K562 (cell line): ENCODE data around the gene NR6A1. TPM values are rescaled to one million over a fixed set of nuclear protein-coding genes. Genes with fewer than 3 reads are reported as not detected.

Experiments used
- ATAC-seq: fragments of 200-7000 bp; cut with Tn5 transposase; 3 replicates; pipeline ENCODE4 v1.9.1; 2020; ENCODE audit warnings: moderate library complexity
- BruUV-seq: library from RNA; stranded (reverse); fragments of 400-500 nt; replicated peaks from 2 replicates; lab custom pipeline; 2021; lab: Mats Ljungman, UMichigan
- CTCF ChIA-PET: fragments of 300-600 bp; formaldehyde crosslinking; extraction: SDS; loops from one replicate; lab custom pipeline; 2021; ENCODE audit warnings: low intra/inter-chr PET ratio; lab: Yijun Ruan, JAX
- POLR2A ChIA-PET: fragments of 300-600, 350-650 bp; sonication (Branson Sonifier 250); formaldehyde crosslinking; extraction: SDS; loops from one replicate; lab custom pipeline; 2021; ENCODE audit warnings: antibody characterized with exemption, inconsistent platforms; lab: Yijun Ruan, JAX
- DNase-seq, 4 experiments: peaks; one replicate each; pipeline versions ENCODE4 v3.0.0 to v3.0.0-alpha.2; 2011 to 2018; ENCODE audit warnings: low spot score in 3 of 4, mixed read lengths in 3 of 4; ENCODE audit errors: extremely low read depth in 1 of 4
- FAIRE-seq: peaks from 2 replicates; lab custom pipeline; 2011; peaks lifted over from hg19 to GRCh38; lab: Jason Lieb, UNC
- H2AFZ ChIP-seq: 2 replicates; pipeline ENCODE4 v1.6.0; 2011; ENCODE audit warnings: low read depth, low read length, control low read depth, inconsistent platforms
- H3K27ac ChIP-seq: fragments of 200-600 bp; 3 replicates; pipeline ENCODE4 v1.8.0; 2011; ENCODE audit warnings: low read depth, mild to moderate bottlenecking, control low read depth, inconsistent platforms, low read length, moderate library complexity, mixed read lengths; ENCODE audit errors: extremely low read depth
- H3K27me3 ChIP-seq, 2 experiments: fragments of 300-600 bp in 1 of 2; 2 replicates in 1 of 2; 3 replicates in 1 of 2; pipeline versions ENCODE4 v1.6.0 to v1.8.0; 2011; ENCODE audit warnings: inconsistent platforms in 2 of 2, low read length in 2 of 2, mild to moderate bottlenecking in 1 of 2, mixed read lengths in 1 of 2, moderate library complexity in 1 of 2; ENCODE audit not compliant: control insufficient read depth in 2 of 2, insufficient read depth in 2 of 2
- H3K36me3 ChIP-seq: fragments of 300-600 bp; 3 replicates; pipeline ENCODE4 v1.8.0; 2011; ENCODE audit warnings: mild to moderate bottlenecking, low read length, inconsistent platforms; ENCODE audit not compliant: control insufficient read depth, insufficient read depth
- H3K4me1 ChIP-seq, 2 experiments: fragments of 200-600 bp in 1 of 2; replicated peaks in 1 of 2; 2 replicates in 1 of 2; 3 replicates in 1 of 2; pipeline versions ENCODE4 v1.5.1 to v1.8.0; 2011; ENCODE audit warnings: inconsistent platforms in 2 of 2, low read length in 2 of 2, mild to moderate bottlenecking in 1 of 2, mixed read lengths in 1 of 2, moderate library complexity in 1 of 2; ENCODE audit not compliant: control insufficient read depth in 2 of 2, insufficient read depth in 2 of 2
- H3K4me2 ChIP-seq: 2 replicates; pipeline ENCODE4 v1.6.1; 2011; ENCODE audit warnings: low read length, control low read depth, inconsistent platforms, mixed read lengths; ENCODE audit not compliant: insufficient read depth
- H3K4me3 ChIP-seq: fragments of 200-600 bp; sonication (generic), shearing (Covaris generic); 2 replicates; pipeline ENCODE4 v1.5.1; 2016; ENCODE audit warnings: control low read depth, inconsistent platforms
- H3K79me2 ChIP-seq: fragments of 200-600 bp; 3 replicates; pipeline ENCODE4 v1.8.0; 2011; ENCODE audit warnings: low read length, inconsistent platforms; ENCODE audit not compliant: control insufficient read depth, insufficient read depth
- H3K9ac ChIP-seq, 2 experiments: 2 replicates each; pipeline versions ENCODE4 v1.6.0 to v1.6.1; 2011; ENCODE audit warnings: low read depth in 2 of 2, low read length in 2 of 2, control low read depth in 1 of 2, inconsistent platforms in 1 of 2, mild to moderate bottlenecking in 1 of 2, mixed read lengths in 1 of 2; ENCODE audit not compliant: insufficient read depth in 1 of 2
- H3K9me1 ChIP-seq: one replicate; pipeline ENCODE4 v1.6.0; 2011; ENCODE audit warnings: inconsistent platforms, mild to moderate bottlenecking, low read length, moderate library complexity; ENCODE audit not compliant: control insufficient read depth, insufficient read depth
- H3K9me3 ChIP-seq: replicated peaks from 2 replicates; pipeline ENCODE4 v1.5.1; 2011; ENCODE audit warnings: low read depth, low read length, inconsistent platforms; ENCODE audit not compliant: control insufficient read depth, insufficient read depth
- H4K20me1 ChIP-seq: replicated peaks from 2 replicates; pipeline ENCODE4 v1.6.1; 2011; ENCODE audit warnings: low read length, inconsistent platforms, mixed read lengths; ENCODE audit not compliant: control insufficient read depth, insufficient read depth
- HDGF ChIP-seq: fragments of 450-650 bp; IDR thresholded peaks from 2 replicates; pipeline ENCODE4 v1.6.1; 2016
- MCM5 ChIP-seq: fragments of 450-650 bp; IDR thresholded peaks from 2 replicates; pipeline ENCODE4 v1.6.1; 2016; ENCODE audit warnings: low read depth
- RAD51 ChIP-seq: fragments of 450-650 bp; IDR thresholded peaks from 2 replicates; pipeline ENCODE4 v1.7.1; 2016; ENCODE audit warnings: low read depth, mild to moderate bottlenecking, borderline replicate concordance
- ZNF717 ChIP-seq: fragments of 250-450 bp; sonication (Bioruptor Pico); IDR thresholded peaks from 2 replicates; pipeline ENCODE4 v1.5.0; 2021
- WGBS: fragments of 100-300 bp; shearing (Covaris generic); methylation state at CpG from one replicate; pipeline ENCODE4 v1.1.6; 2016; ENCODE audit warnings: low coverage, mixed read lengths; ENCODE audit not compliant: insufficient coverage; ENCODE audit errors: missing lambda C conversion rate; 5-methylcytosine and 5-hydroxymethylcytosine counted together
- in situ Hi-C: fragments of 300-500 bp; cut with MboI; formaldehyde crosslinking; loops from 4 replicates; pipeline ENCODE4 v1.15.0; 2018; ENCODE audit warnings: inconsistent platforms, mixed read lengths
- intact Hi-C: fragments of 100-400 bp; cut with micrococcal nuclease; formaldehyde crosslinking; loops from 2 replicates; pipeline ENCODE4 v1.14.2; 2022
- polyA plus RNA-seq, 8 experiments: library from polyadenylated mRNA; depleted of rRNA in 4 of 8; stranded (reverse) in 5 of 8; unstranded in 3 of 8; fragments of >200 nt; fragmentation: Nextera tagmentation in 2 of 8; fragmentation: Illumina TruSeq in 1 of 8; extraction: Ambion mirVana in 2 of 8; extraction: Trizol in 1 of 8; gene quantifications; 2 replicates each; pipeline versions ENCODE4 v1.2.1 to v1.2.3, GENCODE V29; 2011 to 2014; ENCODE audit warnings: inconsistent platforms in 1 of 8, missing spikeins in 1 of 8
- total RNA-seq, 7 experiments: library from RNA; depleted of rRNA in 6 of 7; stranded (reverse); fragments of >200 nt in 6 of 7; fragmentation: Illumina TruSeq in 2 of 7; extraction: Trizol in 2 of 7; gene quantifications; 2 replicates each; pipeline versions ENCODE4 v1.2.1 to v1.2.3, GENCODE V29; 2011 to 2021; ENCODE audit warnings: low replicate concordance in 1 of 7
- TF ChIP-seq, protein P1 (sequence below), 2 experiments: IDR thresholded peaks; 2 replicates each; pipeline ENCODE4 v1.6.1; 2011; ENCODE audit warnings: borderline replicate concordance in 1 of 2, control low read depth in 1 of 2, low read depth in 1 of 2, low read length in 1 of 2, mild to moderate bottlenecking in 1 of 2, mixed read lengths in 1 of 2, moderate library complexity in 1 of 2; ENCODE audit not compliant: insufficient read depth in 1 of 2, insufficient read length in 1 of 2, poor library complexity in 1 of 2, severe bottlenecking in 1 of 2; ENCODE audit errors: extremely low read depth in 1 of 2

Gene NR6A1
- total and polyA plus RNA-seq, 9 of the 15 experiments (the other 6 are each of a cell fraction or from before 2014, with no cell fraction given) = 9.7 to 55.4 (median 28.3) TPM

DNA sequence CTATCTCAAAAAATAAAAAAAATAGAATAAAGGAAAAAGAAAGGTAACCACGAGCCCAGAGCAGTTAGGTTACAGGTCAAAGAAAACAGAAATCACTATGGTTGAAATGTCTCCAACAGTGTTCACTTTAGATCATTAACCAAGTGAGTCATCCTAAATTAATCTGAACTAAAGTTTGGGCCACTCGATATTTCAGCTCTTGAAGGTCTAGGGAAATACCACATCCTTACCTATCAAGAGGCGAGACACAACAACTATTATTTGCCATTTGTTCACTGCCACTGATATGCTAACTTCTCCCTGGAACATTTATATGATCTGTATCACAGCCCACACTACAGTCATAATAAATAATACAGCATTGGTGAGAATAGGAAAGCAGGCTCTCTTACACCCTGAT lies 152.6 kb downstream of the NR6A1 start:
- no peak for FAIRE-seq
- Histone ChIP-seq H3K4me3 (no peak overlapping the region), H3K9ac (no peak overlapping the region), H4K20me1 (peaks cover 8% of the 10 kb centered on the region; the same call in 1 of the 2 replicates), H2AFZ (no peak overlapping the region), H3K36me3 (no peaks in the 10 kb centered on the region), H3K9me3 (no peaks in the 10 kb centered on the region), H3K27me3 (no peaks in the 10 kb centered on the region), H3K9me1 (no peaks in the 10 kb centered on the region), H3K79me2 (peaks cover 29% of the 10 kb centered on the region), H3K4me1 (no peaks in the 10 kb centered on the region; a peak in 4 of 5 replicates), H3K27ac (no peak overlapping the region), H3K4me2 (no peak overlapping the region)
- TF ChIP-seq, protein P1, sequence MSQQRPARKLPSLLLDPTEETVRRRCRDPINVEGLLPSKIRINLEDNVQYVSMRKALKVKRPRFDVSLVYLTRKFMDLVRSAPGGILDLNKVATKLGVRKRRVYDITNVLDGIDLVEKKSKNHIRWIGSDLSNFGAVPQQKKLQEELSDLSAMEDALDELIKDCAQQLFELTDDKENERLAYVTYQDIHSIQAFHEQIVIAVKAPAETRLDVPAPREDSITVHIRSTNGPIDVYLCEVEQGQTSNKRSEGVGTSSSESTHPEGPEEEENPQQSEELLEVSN (IDR thresholded peaks at IDR 0.05; ENCODE audit: borderline replicate concordance in 1 of 2, extremely low read depth in 1 of 2, insufficient read depth in 1 of 2, insufficient read length in 1 of 2, low read depth in 1 of 2, low read length in 1 of 2, poor library complexity in 1 of 2, severe bottlenecking in 1 of 2) = no peak
- TF ChIP-seq RAD51 (no peak), MCM5 (no peak), HDGF (no peak), ZNF717 (CRISPR knock-in tag) (no peak)
- POLR2A ChIA-PET = interaction anchor here (0.6 to 1.5 kb wide), 3 partner anchors 9 to 94 kb away, joined by 3 to 7 read pairs (median 4); no protein-coding TSS in a partner anchor
- CTCF ChIA-PET = interaction anchor here (1.2 to 9.4 kb wide), 3 partner anchors 90 to 234 kb away, joined by 6 to 147 read pairs (median 6); partner anchors contain the start of gene WDR38
- no peak for DNase-seq
- no TSS peak for BruUV-seq
- WGBS = 52% methylated on average over 3 of the region's 3 CpGs
- no peak for ATAC-seq
- intact Hi-C loops = loop anchor here (5.0 kb wide), 1 partner anchor 234 kb away; the partner anchor contains the start of gene WDR38
- in situ Hi-C loops = loop anchor here (5.0 kb wide), 1 partner anchor 89 kb away; no protein-coding TSS in a partner anchor
